ENCODE results near the gene SFMBT1.

- no peak for TF ChIP-seq EZH2phosphoT487 (IDR thresholded peaks at IDR 0.05; ENCODE audit: borderline replicate concordance)
- TF ChIP-seq, protein P1, sequence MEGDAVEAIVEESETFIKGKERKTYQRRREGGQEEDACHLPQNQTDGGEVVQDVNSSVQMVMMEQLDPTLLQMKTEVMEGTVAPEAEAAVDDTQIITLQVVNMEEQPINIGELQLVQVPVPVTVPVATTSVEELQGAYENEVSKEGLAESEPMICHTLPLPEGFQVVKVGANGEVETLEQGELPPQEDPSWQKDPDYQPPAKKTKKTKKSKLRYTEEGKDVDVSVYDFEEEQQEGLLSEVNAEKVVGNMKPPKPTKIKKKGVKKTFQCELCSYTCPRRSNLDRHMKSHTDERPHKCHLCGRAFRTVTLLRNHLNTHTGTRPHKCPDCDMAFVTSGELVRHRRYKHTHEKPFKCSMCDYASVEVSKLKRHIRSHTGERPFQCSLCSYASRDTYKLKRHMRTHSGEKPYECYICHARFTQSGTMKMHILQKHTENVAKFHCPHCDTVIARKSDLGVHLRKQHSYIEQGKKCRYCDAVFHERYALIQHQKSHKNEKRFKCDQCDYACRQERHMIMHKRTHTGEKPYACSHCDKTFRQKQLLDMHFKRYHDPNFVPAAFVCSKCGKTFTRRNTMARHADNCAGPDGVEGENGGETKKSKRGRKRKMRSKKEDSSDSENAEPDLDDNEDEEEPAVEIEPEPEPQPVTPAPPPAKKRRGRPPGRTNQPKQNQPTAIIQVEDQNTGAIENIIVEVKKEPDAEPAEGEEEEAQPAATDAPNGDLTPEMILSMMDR (conservative IDR thresholded peaks at IDR 0.05; ENCODE audit: low read length), result no peak
Measured at GRCh38 chr3:52880474-52880873, 165.4 kb downstream of the SFMBT1 start.
